Gastrocnemius medialis (tissue), 4 donors: Measurements from ENCODE around the gene THOP1. TPM values are rescaled to one million over a fixed set of nuclear protein-coding genes. Genes with fewer than 3 reads are reported as not detected.

Experiments
- ATAC-seq, 2 donors: fragments of 150-250 bp; one replicate each; pipeline ENCODE4 v1.9.1; 2016
- DNase-seq, 2 donors: peaks; one replicate each; pipeline ENCODE4 v3.0.0-alpha.2; 2019
- H3K27ac ChIP-seq, 4 donors: fragments of 200-600 bp; sonication (generic); 1 replicate in 1 of 4; 2 replicates in 3 of 4; pipeline ENCODE4 v1.5.1; 2016 to 2018; ENCODE audit warnings: mild to moderate bottlenecking in 2 of 4, moderate library complexity in 1 of 4
- H3K27me3 ChIP-seq, 3 donors: fragments of 200-600 bp; sonication (generic) in 2 of 3; 1 replicate in 1 of 3; 2 replicates in 2 of 3; pipeline versions ENCODE4 v1.5.1 to v1.6.0; 2016 to 2019; ENCODE audit warnings: mild to moderate bottlenecking in 1 of 3, moderate library complexity in 1 of 3
- H3K36me3 ChIP-seq, 2 donors: fragments of 200-600 bp; sonication (generic) in 1 of 2; one replicate each; pipeline ENCODE4 v1.5.1; 2017 to 2018
- H3K4me1 ChIP-seq, 2 donors: fragments of 200-600 bp; sonication (generic) in 1 of 2; one replicate each; pipeline ENCODE4 v1.5.1; 2016 to 2017; ENCODE audit warnings: mild to moderate bottlenecking in 2 of 2
- H3K4me3 ChIP-seq, 4 donors: fragments of 200-600 bp; sonication (generic) in 3 of 4; 1 replicate in 1 of 4; 2 replicates in 3 of 4; pipeline ENCODE4 v1.5.1; 2016 to 2019; ENCODE audit warnings: mild to moderate bottlenecking in 2 of 4
- H3K9me3 ChIP-seq, 3 donors: fragments of 200-600 bp; sonication (generic) in 2 of 3; 1 replicate in 1 of 3; 2 replicates in 2 of 3; pipeline ENCODE4 v1.5.1; 2016 to 2019
- POLR2A ChIP-seq, 2 donors: fragments of 450-650 bp; IDR thresholded peaks; one replicate each; pipeline ENCODE4 v1.6.1; 2017; ENCODE audit warnings: antibody characterized with exemption in 2 of 2, mild to moderate bottlenecking in 2 of 2, moderate library complexity in 2 of 2
- in situ Hi-C, 4 donors: fragments of 200-750 bp; cut with MboI; loops; one replicate each; pipeline versions ENCODE4 v1.15.0 to v1.8.0; 2017; ENCODE audit warnings: low sequenced_read_pairs in 4 of 4
- intact Hi-C: fragments of 100-400 bp; cut with DNase I; formaldehyde crosslinking; loops from one replicate; pipeline ENCODE4 v1.15.1; 2023; ENCODE audit warnings: low total_unique reads
- total RNA-seq, 4 donors: library from RNA; depleted of rRNA; stranded (reverse); fragments of >200 nt; gene quantifications; one replicate each; pipeline versions ENCODE4 v1.1.0 to v1.2.3, GENCODE V29; 2016
- TF ChIP-seq, protein P1 (sequence below), 5 experiments: fragments of 450-650 bp in 3 of 5; fragments of 200-600 bp in 2 of 5; sonication (generic) in 2 of 5; IDR thresholded peaks in 4 of 5; conservative IDR thresholded peaks in 1 of 5; 1 replicate in 4 of 5; 2 replicates in 1 of 5; pipeline ENCODE4 v1.5.1; 2016 to 2019; ENCODE audit warnings: antibody characterized with exemption in 5 of 5, mild to moderate bottlenecking in 3 of 5, moderate library complexity in 3 of 5

THOP1 gene
- 100 to 1,000 TPM in 1 of 4 donors, 10 to 100 TPM in 3; 31.5 to 114 (median 73.0) TPM for total RNA-seq

GRCh38 chr19:2785244-2785997 lies at the start of gene THOP1:
TSS of gene THOP1 (plus strand) at chr19:2785503. CDS start at chr19:2785663, 160 bp downstream.
- Histone ChIP-seq H3K27me3 (no peaks in the 10 kb centered on the region), H3K4me1 (peaks cover 41 to 45% of the 10 kb centered on the region in 2 donors), H3K36me3 (no peaks in the 10 kb centered on the region), H3K9me3 (no peaks in the 10 kb centered on the region), H3K27ac (peak within 1 kb of the TSS; percentile 68 to 78 (median 72)), H3K4me3 (peak within 1 kb of the TSS; percentile 83 to 97 (median 87))
- TF ChIP-seq, protein P1, sequence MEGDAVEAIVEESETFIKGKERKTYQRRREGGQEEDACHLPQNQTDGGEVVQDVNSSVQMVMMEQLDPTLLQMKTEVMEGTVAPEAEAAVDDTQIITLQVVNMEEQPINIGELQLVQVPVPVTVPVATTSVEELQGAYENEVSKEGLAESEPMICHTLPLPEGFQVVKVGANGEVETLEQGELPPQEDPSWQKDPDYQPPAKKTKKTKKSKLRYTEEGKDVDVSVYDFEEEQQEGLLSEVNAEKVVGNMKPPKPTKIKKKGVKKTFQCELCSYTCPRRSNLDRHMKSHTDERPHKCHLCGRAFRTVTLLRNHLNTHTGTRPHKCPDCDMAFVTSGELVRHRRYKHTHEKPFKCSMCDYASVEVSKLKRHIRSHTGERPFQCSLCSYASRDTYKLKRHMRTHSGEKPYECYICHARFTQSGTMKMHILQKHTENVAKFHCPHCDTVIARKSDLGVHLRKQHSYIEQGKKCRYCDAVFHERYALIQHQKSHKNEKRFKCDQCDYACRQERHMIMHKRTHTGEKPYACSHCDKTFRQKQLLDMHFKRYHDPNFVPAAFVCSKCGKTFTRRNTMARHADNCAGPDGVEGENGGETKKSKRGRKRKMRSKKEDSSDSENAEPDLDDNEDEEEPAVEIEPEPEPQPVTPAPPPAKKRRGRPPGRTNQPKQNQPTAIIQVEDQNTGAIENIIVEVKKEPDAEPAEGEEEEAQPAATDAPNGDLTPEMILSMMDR (IDR thresholded peaks at IDR 0.05 in 4 of 5, conservative IDR thresholded peaks at IDR 0.05 in 1 of 5): no peak
- TF ChIP-seq POLR2A (IDR thresholded peaks at IDR 0.05): peak; percentile 33 to 54
- DNase-seq: peak; percentile 95 to 98
- peak; percentile 80 to 83 for ATAC-seq
- in situ Hi-C loops: no loop called here
- intact Hi-C loops: loop anchor here (1.0 kb wide), 1 partner anchor 34 kb away; the partner anchor contains the start of gene ZNF554

- no peak for TF ChIP-seq POLR2A (IDR thresholded peaks at IDR 0.05)
- TF ChIP-seq, protein P1 (IDR thresholded peaks at IDR 0.05 in 4 of 5, conservative IDR thresholded peaks at IDR 0.05 in 1 of 5): no peak
- no peak overlapping the region for H3K4me3 ChIP-seq
- H3K36me3 ChIP-seq: peaks cover 6 to 42% of the 10 kb centered on the region in 2 donors
- in situ Hi-C loops (no loop called here), intact Hi-C loops (no loop called here)
- DNase-seq (no peak), ATAC-seq (no peak)
- no peaks in the 10 kb centered on the region for H3K9me3 ChIP-seq
- no peaks in the 10 kb centered on the region for H3K27me3 ChIP-seq
- H3K27ac ChIP-seq: no peak overlapping the region
- H3K4me1 ChIP-seq: peaks cover 4 to 13% of the 10 kb centered on the region in 2 donors
These were observed 48.6 kb upstream of the THOP1 start for GRCh38 chr19:2736550-2737190.

DNA sequence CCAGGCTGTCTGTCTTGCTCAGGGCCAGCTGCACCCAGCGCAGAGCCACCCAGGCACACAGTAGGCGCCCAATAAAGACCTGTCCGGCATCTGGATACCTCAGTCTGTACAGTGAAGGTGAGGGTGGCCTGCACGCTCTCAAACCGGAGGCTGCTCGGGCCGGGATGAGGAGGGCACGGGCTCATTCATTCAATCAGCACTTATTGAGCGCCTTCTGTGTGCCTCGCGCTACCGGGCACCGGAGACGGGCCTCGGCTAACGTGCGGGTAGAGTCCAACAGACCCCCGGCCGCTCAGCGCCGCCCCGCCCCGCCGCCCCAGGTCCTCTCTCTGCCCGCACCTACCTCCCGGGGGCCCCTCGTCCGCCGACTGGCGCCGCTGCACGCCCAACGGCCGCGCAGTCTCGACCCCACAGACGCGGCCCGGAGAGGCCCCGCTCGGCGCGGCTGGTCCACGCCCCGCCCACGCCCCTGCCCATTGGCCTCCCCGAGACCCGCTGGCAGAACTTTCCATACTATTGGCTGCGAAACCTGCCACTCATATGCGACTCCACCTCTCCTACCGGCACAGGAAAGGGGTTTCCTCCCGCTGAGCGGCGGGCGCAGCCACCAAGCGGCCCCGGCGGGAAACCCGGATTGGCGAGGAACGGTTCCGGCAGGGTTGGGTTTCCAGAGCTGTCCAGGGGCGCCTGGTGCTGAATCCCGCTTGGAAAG lies 45.5 kb upstream of the THOP1 start, which contains the start of gene SLC39A3:
SLC39A3 (minus strand) TSS at position 416 of the 712 bp plus-strand sequence. CDS start 2,760 bp downstream, outside the sequence.
- in situ Hi-C loops: loop anchor here in 2 of 4 donors (10.0 kb wide), 1 partner anchor 85 kb away; no protein-coding TSS in a partner anchor
- Histone ChIP-seq H3K27me3 (no peaks in the 10 kb centered on the region), H3K4me3 (peak within 1 kb of the TSS; percentile 75 to 82 (median 80)), H3K27ac (peak within 1 kb of the TSS; percentile 58 to 76 (median 74)), H3K9me3 (no peaks in the 10 kb centered on the region), H3K36me3 (peaks cover 6 to 25% of the 10 kb centered on the region in 2 donors), H3K4me1 (peaks cover 4 to 13% of the 10 kb centered on the region in 2 donors)
- intact Hi-C loops: loop anchor here (2.0 to 5.0 kb wide), 2 partner anchors 37 to 1023 kb away; partner anchors contain the start of genes APBA3, GNG7 and MRPL54
- ATAC-seq (peak; percentile 100), DNase-seq (peak; percentile 98 to 99)
- TF ChIP-seq POLR2A (IDR thresholded peaks at IDR 0.05): no peak
- TF ChIP-seq, protein P1 (IDR thresholded peaks at IDR 0.05 in 4 of 5, conservative IDR thresholded peaks at IDR 0.05 in 1 of 5): peak in 4 of 5 experiments; percentile 23 to 39 (median 34)

- Histone ChIP-seq H3K4me3 (peak overlapping the region in 2 of 4 donors; percentile 78 to 82), H3K27me3 (no peaks in the 10 kb centered on the region), H3K27ac (no peak overlapping the region), H3K36me3 (peaks cover 6 to 19% of the 10 kb centered on the region in 2 donors), H3K9me3 (no peaks in the 10 kb centered on the region), H3K4me1 (peaks cover 4 to 13% of the 10 kb centered on the region in 2 donors)
- intact Hi-C loops: loop anchor here (2.0 to 5.0 kb wide), 2 partner anchors 37 to 1022 kb away; partner anchors contain the start of genes APBA3, GNG7 and MRPL54
- DNase-seq (no peak), ATAC-seq (no peak)
- no peak for TF ChIP-seq POLR2A (IDR thresholded peaks at IDR 0.05)
- TF ChIP-seq, protein P1 (IDR thresholded peaks at IDR 0.05 in 4 of 5, conservative IDR thresholded peaks at IDR 0.05 in 1 of 5): no peak
- in situ Hi-C loops: loop anchor here in 2 of 4 donors (10.0 kb wide), 1 partner anchor 85 kb away; no protein-coding TSS in a partner anchor
These were observed 45.0 kb upstream of the THOP1 start for GRCh38 chr19:2740314-2740656.
